DND-41 (cell line): ENCODE data around the gene PIK3C2B.
A peak's percentile ranks its signal among the peaks of the same experiment; 100 is the strongest.

Experiments used
- ATAC-seq: fragments of 200-7000 bp; cut with Tn5 transposase; 3 replicates; pipeline ENCODE4 v1.9.1; 2021; ENCODE audit warnings: low read depth; ENCODE audit not compliant: insufficient read depth
- DNase-seq: peaks from one replicate; pipeline ENCODE4 v3.0.0-alpha.2; 2020
- H2AFZ ChIP-seq: 2 replicates; pipeline ENCODE4 v1.6.0; 2012; ENCODE audit warnings: low read depth, low read length
- H3K27ac ChIP-seq: 2 replicates; pipeline ENCODE4 v1.5.1; 2012; ENCODE audit warnings: low read length, inconsistent platforms
- H3K27me3 ChIP-seq: fragments of 200-600 bp; sonication (generic); 2 replicates; pipeline ENCODE4 v1.6.0; 2012; ENCODE audit warnings: low read length, mild to moderate bottlenecking, inconsistent platforms; ENCODE audit not compliant: insufficient read depth, poor library complexity
- H3K36me3 ChIP-seq: 2 replicates; pipeline ENCODE4 v1.5.1; 2012; ENCODE audit warnings: low read length, inconsistent platforms; ENCODE audit not compliant: insufficient read depth
- H3K4me1 ChIP-seq: 2 replicates; pipeline ENCODE4 v1.5.1; 2012; ENCODE audit warnings: mild to moderate bottlenecking, low read length; ENCODE audit not compliant: insufficient read depth
- H3K4me2 ChIP-seq: 2 replicates; pipeline ENCODE4 v1.6.0; 2012; ENCODE audit warnings: mild to moderate bottlenecking, moderate library complexity, low read length, inconsistent platforms; ENCODE audit not compliant: insufficient read depth
- H3K4me3 ChIP-seq, 2 experiments: fragments of 200-600 bp in 1 of 2; shearing (Covaris generic) in 1 of 2; 2 replicates each; pipeline ENCODE4 v1.5.1; 2012 to 2016; ENCODE audit warnings: inconsistent platforms in 2 of 2, low read length in 2 of 2, mild to moderate bottlenecking in 2 of 2, low read depth in 1 of 2, moderate library complexity in 1 of 2
- H3K79me2 ChIP-seq: 2 replicates; pipeline ENCODE4 v1.6.0; 2012; ENCODE audit warnings: low read length, inconsistent platforms; ENCODE audit not compliant: insufficient read depth
- H3K9ac ChIP-seq: 2 replicates; pipeline ENCODE4 v1.6.0; 2012; ENCODE audit warnings: low read depth, mild to moderate bottlenecking, inconsistent platforms, low read length, moderate library complexity
- H3K9me3 ChIP-seq: 2 replicates; pipeline ENCODE4 v1.5.1; 2012; ENCODE audit warnings: low read length, moderate library complexity, mild to moderate bottlenecking, inconsistent platforms; ENCODE audit not compliant: insufficient read depth, severe bottlenecking
- H4K20me1 ChIP-seq: 2 replicates; pipeline ENCODE4 v1.6.0; 2012; ENCODE audit warnings: low read length; ENCODE audit not compliant: insufficient read depth
- CTCF ChIP-seq: IDR thresholded peaks from 2 replicates; pipeline ENCODE4 v1.5.1; 2012; ENCODE audit warnings: borderline replicate concordance, low read length, moderate library complexity, mild to moderate bottlenecking; ENCODE audit not compliant: poor library complexity, severe bottlenecking; ENCODE audit errors: extremely low read depth
- EZH2 ChIP-seq: IDR thresholded peaks from 3 replicates; pipeline ENCODE4 v1.6.1; 2012; ENCODE audit warnings: borderline replicate concordance, low read depth, mild to moderate bottlenecking, moderate library complexity, low read length, inconsistent platforms; ENCODE audit not compliant: severe bottlenecking

The PIK3C2B gene

DNA sequence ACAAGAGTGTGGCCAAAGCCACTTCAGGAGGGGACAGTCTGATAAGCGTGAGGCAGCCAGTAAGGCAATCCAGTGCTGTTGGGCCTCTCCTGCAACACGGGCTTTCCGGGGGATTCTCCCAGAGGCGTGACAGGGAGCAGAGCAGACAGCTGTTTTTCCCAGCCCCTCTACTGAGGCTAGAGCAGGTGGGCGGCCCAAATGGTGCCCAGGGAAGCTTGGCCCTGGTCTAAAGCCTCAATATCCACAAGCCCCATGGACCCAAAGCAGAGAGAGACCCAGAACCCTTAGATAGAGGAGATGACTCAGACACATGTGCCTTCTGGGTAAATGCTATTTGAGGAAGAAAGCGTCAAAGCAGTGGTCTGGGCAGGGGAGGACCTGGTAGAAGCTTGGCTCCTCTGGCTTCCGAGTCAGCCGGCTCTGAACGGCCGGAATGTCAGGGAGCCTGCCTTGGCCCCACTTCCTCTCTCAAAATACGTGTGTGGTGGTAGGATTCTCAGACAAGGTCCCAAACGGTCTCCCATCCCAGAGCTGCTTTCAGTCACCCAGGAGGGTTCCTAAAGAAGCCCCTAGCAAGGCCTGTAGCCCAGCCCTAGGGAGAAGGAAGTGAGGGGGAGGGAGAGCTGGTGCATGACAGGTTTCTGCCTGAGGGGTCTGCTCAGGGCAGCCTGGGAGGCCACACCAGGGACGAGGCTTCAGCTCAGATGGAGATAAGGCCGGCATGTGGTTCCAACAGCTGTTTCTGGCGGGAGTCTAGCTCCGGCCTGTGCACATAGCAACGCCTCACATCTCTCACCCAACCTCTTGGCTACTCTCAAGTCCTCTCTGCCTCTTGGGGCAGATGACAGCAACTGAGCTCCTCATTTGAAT is 28.8 kb downstream of the PIK3C2B start:
- Histone ChIP-seq H2AFZ (no peak overlapping the region), H4K20me1 (peaks cover 12% of the 10 kb centered on the region; the same call in 1 of the 2 replicates), H3K27ac (no peak overlapping the region), H3K27me3 (no peaks in the 10 kb centered on the region), H3K9me3 (no peaks in the 10 kb centered on the region), H3K36me3 (peaks cover 48% of the 10 kb centered on the region), H3K4me1 (peaks cover 51% of the 10 kb centered on the region), H3K79me2 (no peaks in the 10 kb centered on the region), H3K4me3 (no peak overlapping the region), H3K9ac (no peak overlapping the region), H3K4me2 (no peak overlapping the region)
- TF ChIP-seq EZH2 (no peak), CTCF (no peak)
- DNase-seq = no peak
- ATAC-seq = no peak

DNA sequence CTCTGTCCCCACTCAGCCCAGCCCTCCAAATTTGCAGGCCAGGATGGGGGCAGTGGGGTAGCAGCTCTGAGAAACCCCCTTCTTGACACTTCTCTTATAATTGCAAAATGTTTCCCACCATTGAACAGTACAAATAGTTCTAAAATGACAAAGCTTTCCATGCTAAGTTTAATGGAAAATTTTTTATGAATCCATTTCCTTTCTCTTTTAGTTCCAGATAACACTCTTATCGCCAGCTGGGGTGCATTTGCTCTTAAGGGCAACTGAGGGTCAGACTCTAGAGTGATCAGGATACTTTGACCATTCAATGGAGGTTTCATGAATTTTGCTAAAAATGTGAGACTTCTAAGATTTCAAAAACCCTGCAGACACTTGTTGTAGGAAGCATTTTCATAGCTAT is 29.9 kb downstream of the PIK3C2B start:
- no peak overlapping the region for H3K4me3 ChIP-seq
- no peak overlapping the region for H3K27ac ChIP-seq
- DNase-seq (no peak), ATAC-seq (no peak)
- no peak overlapping the region for H3K9ac ChIP-seq
- H3K4me2 ChIP-seq = no peak overlapping the region
- peaks cover 59% of the 10 kb centered on the region for H3K36me3 ChIP-seq
- peaks cover 62% of the 10 kb centered on the region for H3K4me1 ChIP-seq
- TF ChIP-seq CTCF (no peak), EZH2 (no peak)
- no peaks in the 10 kb centered on the region for H3K27me3 ChIP-seq
- no peaks in the 10 kb centered on the region for H3K9me3 ChIP-seq
- H4K20me1 ChIP-seq = peaks cover 12% of the 10 kb centered on the region; the same call in 1 of the 2 replicates
- no peak overlapping the region for H2AFZ ChIP-seq
- H3K79me2 ChIP-seq = no peaks in the 10 kb centered on the region

GRCh38 chr1:204464187-204464631 is 30.4 kb downstream of the PIK3C2B start:
- H3K4me1 ChIP-seq = peaks cover 67% of the 10 kb centered on the region
- no peaks in the 10 kb centered on the region for H3K9me3 ChIP-seq
- no peak overlapping the region for H3K9ac ChIP-seq
- DNase-seq (no peak), ATAC-seq (no peak)
- peaks cover 8% of the 10 kb centered on the region; the same call in 1 of the 2 replicates for H4K20me1 ChIP-seq
- no peak overlapping the region for H3K4me2 ChIP-seq
- peaks cover 59% of the 10 kb centered on the region for H3K36me3 ChIP-seq
- no peak overlapping the region for H3K4me3 ChIP-seq
- H3K79me2 ChIP-seq = no peaks in the 10 kb centered on the region
- TF ChIP-seq CTCF (no peak), EZH2 (no peak)
- peak overlapping the region; percentile 39; the same call in 1 of the 2 replicates for H3K27ac ChIP-seq
- no peak overlapping the region for H2AFZ ChIP-seq
- H3K27me3 ChIP-seq = no peaks in the 10 kb centered on the region
